Neuronal stem cell (in vitro differentiated cells): ENCODE data around the gene RBP5.
A peak's percentile ranks its signal among the peaks of the same experiment; 100 is the strongest.

Experiments
- DNase-seq: peaks from one replicate; pipeline ENCODE4 v3.0.0-alpha.2; 2013; ENCODE audit warnings: low spot score
- H2AFZ ChIP-seq: one replicate; pipeline ENCODE4 v1.6.1; 2013; ENCODE audit warnings: mild to moderate bottlenecking, low read length, inconsistent platforms
- H2AK5ac ChIP-seq: 2 replicates; pipeline ENCODE4 v1.6.1; 2013; ENCODE audit warnings: low read depth, mild to moderate bottlenecking, inconsistent platforms, low read length, moderate library complexity, mixed read lengths
- H2BK120ac ChIP-seq: 2 replicates; pipeline ENCODE4 v1.6.1; 2013; ENCODE audit warnings: low read depth, mild to moderate bottlenecking, inconsistent platforms, low read length, moderate library complexity, mixed read lengths
- H2BK12ac ChIP-seq: one replicate; pipeline ENCODE4 v1.6.1; 2013; ENCODE audit warnings: low read length, inconsistent platforms
- H2BK15ac ChIP-seq: 2 replicates; pipeline ENCODE4 v1.6.1; 2013; ENCODE audit warnings: mild to moderate bottlenecking, low read length, inconsistent platforms, mixed read lengths
- H2BK5ac ChIP-seq: one replicate; pipeline ENCODE4 v1.6.1; 2013; ENCODE audit warnings: inconsistent platforms, mild to moderate bottlenecking, low read length, moderate library complexity
- H3K14ac ChIP-seq: one replicate; pipeline ENCODE4 v1.6.1; 2013; ENCODE audit warnings: low read length, inconsistent platforms
- H3K18ac ChIP-seq: 2 replicates; pipeline ENCODE4 v1.6.1; 2013; ENCODE audit warnings: low read length, inconsistent platforms
- H3K23ac ChIP-seq: 2 replicates; pipeline ENCODE4 v1.6.1; 2013; ENCODE audit warnings: low read depth, mild to moderate bottlenecking, mixed read lengths, low read length, inconsistent platforms; ENCODE audit not compliant: poor library complexity
- H3K27ac ChIP-seq: replicated peaks from 3 replicates; pipeline ENCODE4 v1.5.1; 2013; ENCODE audit warnings: low read length, inconsistent platforms
- H3K27me3 ChIP-seq, 3 experiments: 2 replicates each; pipeline ENCODE4 v1.6.1; 2013; ENCODE audit warnings: low read length in 3 of 3, mild to moderate bottlenecking in 2 of 3, inconsistent platforms in 1 of 3, low read depth in 1 of 3, mixed read lengths in 1 of 3, moderate library complexity in 1 of 3; ENCODE audit not compliant: control insufficient read depth in 3 of 3, insufficient read depth in 3 of 3
- H3K36me3 ChIP-seq, 2 donors: replicated peaks in 1 of 2; 2 replicates each; pipeline ENCODE4 v1.6.1; 2013; ENCODE audit warnings: low read length in 2 of 2; ENCODE audit not compliant: control insufficient read depth in 2 of 2, insufficient read depth in 2 of 2
- H3K4ac ChIP-seq: 2 replicates; pipeline ENCODE4 v1.6.1; 2013; ENCODE audit warnings: inconsistent platforms, mild to moderate bottlenecking, low read length, moderate library complexity
- H3K4me1 ChIP-seq, 2 donors: 1 replicate in 1 of 2; 2 replicates in 1 of 2; pipeline ENCODE4 v1.6.1; 2013; ENCODE audit warnings: low read length in 2 of 2, low read depth in 1 of 2; ENCODE audit not compliant: control insufficient read depth in 2 of 2, insufficient read depth in 1 of 2
- H3K4me2 ChIP-seq: one replicate; pipeline ENCODE4 v1.6.1; 2013; ENCODE audit warnings: mild to moderate bottlenecking, low read length, inconsistent platforms; ENCODE audit not compliant: insufficient read depth, poor library complexity, severe bottlenecking
- H3K4me3 ChIP-seq, 2 donors: 2 replicates each; pipeline ENCODE4 v1.5.1; 2013; ENCODE audit warnings: low read length in 2 of 2, mild to moderate bottlenecking in 2 of 2, inconsistent platforms in 1 of 2, moderate library complexity in 1 of 2
- H3K79me1 ChIP-seq: one replicate; pipeline ENCODE4 v1.6.1; 2013; ENCODE audit warnings: low read depth, mild to moderate bottlenecking, inconsistent platforms, low read length, moderate library complexity
- H3K9ac ChIP-seq: one replicate; pipeline ENCODE4 v1.6.1; 2013; ENCODE audit warnings: mild to moderate bottlenecking, low read depth, low read length, inconsistent platforms; ENCODE audit not compliant: poor library complexity
- H3K9me3 ChIP-seq, 2 donors: replicated peaks in 1 of 2; 2 replicates each; pipeline versions ENCODE3 to v1.6.1; 2013; ENCODE audit warnings: low read length in 2 of 2, mild to moderate bottlenecking in 2 of 2, inconsistent platforms in 1 of 2, low read depth in 1 of 2, mixed read lengths in 1 of 2, moderate library complexity in 1 of 2; ENCODE audit not compliant: control insufficient read depth in 2 of 2, insufficient read depth in 1 of 2
- H4K8ac ChIP-seq: one replicate; pipeline ENCODE4 v1.6.1; 2013; ENCODE audit warnings: low read depth, mild to moderate bottlenecking, inconsistent platforms, low read length, moderate library complexity
- H4K91ac ChIP-seq: one replicate; pipeline ENCODE4 v1.6.1; 2013; ENCODE audit warnings: low read length, low read depth, mild to moderate bottlenecking, inconsistent platforms; ENCODE audit not compliant: poor library complexity
- WGBS, 2 donors: extraction: QIAGEN DNeasy Blood & Tissue Kit; methylation state at CpG; one replicate each; pipeline ENCODE4 v1.1.7; 2013; ENCODE audit warnings: missing lambda C conversion rate in 2 of 2, mixed read lengths in 1 of 2; ENCODE audit not compliant: insufficient read length in 2 of 2, insufficient replicate concordance in 1 of 2; ENCODE audit errors: extremely low coverage in 2 of 2; 5-methylcytosine and 5-hydroxymethylcytosine counted together

RBP5 gene

GRCh38 chr12:7143564-7143963, 14.9 kb upstream of the RBP5 start:
- no peaks in the 10 kb centered on the region for H3K9me3 ChIP-seq
- no peak overlapping the region for H4K91ac ChIP-seq
- DNase-seq: no peak
- no peak overlapping the region for H3K27ac ChIP-seq
- no peak overlapping the region for H2BK15ac ChIP-seq
- H2BK12ac ChIP-seq: no peak overlapping the region
- no peak overlapping the region for H3K9ac ChIP-seq
- H3K23ac ChIP-seq: no peak overlapping the region
- H4K8ac ChIP-seq: no peak overlapping the region
- peaks cover 4 to 62% of the 10 kb centered on the region in 2 donors for H3K36me3 ChIP-seq
- no peak overlapping the region for H3K4ac ChIP-seq
- no peak overlapping the region for H3K18ac ChIP-seq
- H2BK120ac ChIP-seq: no peak overlapping the region
- no peaks in the 10 kb centered on the region for H3K4me1 ChIP-seq
- no CpG with 5 or more reads among the region's 7 CpGs for WGBS, 2 donors
- no peak overlapping the region for H2AFZ ChIP-seq
- no peak overlapping the region for H2AK5ac ChIP-seq
- no peak overlapping the region for H3K4me3 ChIP-seq
- H3K27me3 ChIP-seq: no peaks in the 10 kb centered on the region
- no peak overlapping the region for H3K4me2 ChIP-seq
- H2BK5ac ChIP-seq: no peak overlapping the region
- H3K14ac ChIP-seq: no peak overlapping the region
- no peaks in the 10 kb centered on the region for H3K79me1 ChIP-seq

DNA sequence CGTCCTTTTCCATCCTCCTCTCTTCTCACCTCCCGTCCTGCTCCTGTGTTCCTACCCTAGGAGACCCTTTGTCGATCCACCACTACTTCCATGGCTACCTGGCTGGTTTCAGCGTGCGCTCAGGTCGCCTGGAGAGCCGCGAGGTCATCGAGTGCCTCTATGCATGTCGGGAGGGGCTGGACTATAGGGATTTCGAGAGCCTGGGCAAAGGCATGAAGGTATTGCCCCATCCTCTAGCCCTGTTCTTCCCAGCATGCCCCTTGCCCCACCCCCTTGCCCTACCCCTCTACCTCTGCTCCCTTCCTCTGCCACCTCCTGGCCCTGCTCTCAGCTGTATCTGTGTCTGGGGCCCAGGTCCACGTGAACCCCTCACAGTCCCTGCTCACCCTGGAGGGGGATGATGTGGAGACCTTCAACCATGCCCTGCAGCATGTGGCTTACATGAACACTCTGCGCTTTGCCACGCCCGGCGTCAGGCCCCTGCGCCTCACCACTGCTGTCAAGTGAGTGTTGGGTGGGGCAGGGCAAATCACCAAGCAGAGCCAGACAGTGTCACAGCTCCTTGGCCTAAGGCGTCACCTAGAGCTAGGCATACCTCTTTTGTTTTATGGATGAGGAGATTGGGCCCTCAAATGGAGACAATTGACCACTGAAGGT, 14.2 kb upstream of the RBP5 start:
- no peak overlapping the region for H3K18ac ChIP-seq
- DNase-seq: no peak
- H4K8ac ChIP-seq: no peak overlapping the region
- H3K36me3 ChIP-seq: peaks cover 4 to 61% of the 10 kb centered on the region in 2 donors
- H2BK5ac ChIP-seq: peak overlapping the region; percentile 49
- H3K9ac ChIP-seq: no peak overlapping the region
- H3K79me1 ChIP-seq: no peaks in the 10 kb centered on the region
- no peaks in the 10 kb centered on the region for H3K4me1 ChIP-seq
- H4K91ac ChIP-seq: no peak overlapping the region
- H3K4me3 ChIP-seq: no peak overlapping the region
- no peak overlapping the region for H2BK120ac ChIP-seq
- no peak overlapping the region for H2BK12ac ChIP-seq
- H3K14ac ChIP-seq: no peak overlapping the region
- H3K4me2 ChIP-seq: no peak overlapping the region
- no peaks in the 10 kb centered on the region for H3K27me3 ChIP-seq
- no peak overlapping the region for H2BK15ac ChIP-seq
- H2AFZ ChIP-seq: no peak overlapping the region
- no peak overlapping the region for H3K27ac ChIP-seq
- no peak overlapping the region for H3K4ac ChIP-seq
- H3K23ac ChIP-seq: peak overlapping the region; percentile 34
- H2AK5ac ChIP-seq: no peak overlapping the region
- H3K9me3 ChIP-seq: no peaks in the 10 kb centered on the region
- WGBS, 2 donors: no CpG with 5 or more reads among the region's 18 CpGs

DNA sequence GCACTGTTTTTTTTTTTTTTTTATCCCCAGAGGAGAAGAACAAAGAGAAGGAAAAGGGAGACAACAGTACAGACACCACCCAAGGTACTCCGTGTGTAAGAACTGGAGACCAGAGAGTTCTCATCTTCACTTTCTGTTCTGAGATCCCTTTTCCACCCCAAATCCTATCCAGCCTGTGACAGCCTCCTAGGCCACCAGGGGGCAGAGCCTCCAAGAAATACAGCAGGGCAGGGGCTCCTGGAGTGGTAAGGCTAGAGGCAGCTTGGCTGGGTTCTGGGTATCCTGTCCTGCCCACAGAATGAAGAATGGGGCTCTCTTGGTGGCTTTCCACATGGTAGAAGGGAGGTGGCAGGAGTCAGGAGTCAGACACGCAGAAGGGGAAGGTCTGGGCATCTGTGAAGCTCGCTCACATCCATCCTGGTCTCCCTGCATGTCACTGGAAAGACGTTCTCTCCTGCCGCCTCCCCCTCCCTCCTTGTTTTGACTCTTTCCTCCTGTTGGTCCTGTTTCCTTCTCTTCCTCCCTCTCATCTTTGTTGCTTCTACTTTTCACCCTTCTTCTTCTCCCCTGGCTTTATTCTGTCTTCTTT, 13.5 kb upstream of the RBP5 start:
- Histone ChIP-seq H2BK15ac (no peak overlapping the region), H3K27ac (no peak overlapping the region), H3K36me3 (peaks cover 6 to 69% of the 10 kb centered on the region in 2 donors), H3K4ac (no peak overlapping the region), H2BK120ac (no peak overlapping the region), H3K4me1 (no peaks in the 10 kb centered on the region), H2AK5ac (no peak overlapping the region), H2BK5ac (no peak overlapping the region), H3K9ac (no peak overlapping the region), H2BK12ac (no peak overlapping the region), H3K79me1 (no peaks in the 10 kb centered on the region), H3K4me3 (no peak overlapping the region), H3K27me3 (no peaks in the 10 kb centered on the region), H3K18ac (no peak overlapping the region), H4K8ac (no peak overlapping the region), H3K23ac (no peak overlapping the region), H3K9me3 (no peaks in the 10 kb centered on the region), H3K14ac (no peak overlapping the region), H4K91ac (no peak overlapping the region), H2AFZ (no peak overlapping the region), H3K4me2 (no peak overlapping the region)
- peak; percentile 39 for DNase-seq
- WGBS, 2 donors: no CpG with 5 or more reads among the region's 5 CpGs

GRCh38 chr12:7141351-7142005, 12.8 kb upstream of the RBP5 start:
- Histone ChIP-seq H2AK5ac (no peak overlapping the region), H3K9ac (no peak overlapping the region), H4K8ac (no peak overlapping the region), H2BK12ac (no peak overlapping the region), H3K27me3 (no peaks in the 10 kb centered on the region), H3K27ac (no peak overlapping the region), H3K14ac (no peak overlapping the region), H3K79me1 (no peaks in the 10 kb centered on the region), H3K9me3 (no peaks in the 10 kb centered on the region), H2BK5ac (no peak overlapping the region), H3K4ac (no peak overlapping the region), H2BK15ac (no peak overlapping the region), H4K91ac (no peak overlapping the region), H3K18ac (no peak overlapping the region), H3K4me3 (no peak overlapping the region), H3K4me1 (no peaks in the 10 kb centered on the region), H2AFZ (no peak overlapping the region), H3K4me2 (no peak overlapping the region), H2BK120ac (no peak overlapping the region), H3K23ac (no peak overlapping the region), H3K36me3 (peaks cover 12 to 70% of the 10 kb centered on the region in 2 donors)
- DNase-seq: no peak
- WGBS, 2 donors: no CpG with 5 or more reads among the region's 7 CpGs
